Rectal smooth muscle tissue (tissue), 1 donor: ENCODE data around the gene CACNA2D2.

Experiments
- H3K27ac ChIP-seq: one replicate; pipeline ENCODE4 v1.7.0; 2013; ENCODE audit warnings: low read depth, low read length, inconsistent platforms
- H3K27me3 ChIP-seq: one replicate; pipeline ENCODE4 v1.7.0; 2013; ENCODE audit warnings: low read length; ENCODE audit not compliant: control insufficient read depth, insufficient read depth
- H3K36me3 ChIP-seq: one replicate; pipeline ENCODE4 v1.7.0; 2013; ENCODE audit warnings: low read length; ENCODE audit not compliant: control insufficient read depth, insufficient read depth
- H3K4me1 ChIP-seq: one replicate; pipeline ENCODE4 v1.7.0; 2013; ENCODE audit warnings: low read length; ENCODE audit not compliant: control insufficient read depth, insufficient read depth
- H3K4me3 ChIP-seq: one replicate; pipeline ENCODE4 v1.7.0; 2013; ENCODE audit warnings: low read length
- H3K9ac ChIP-seq: one replicate; pipeline ENCODE4 v1.7.0; 2013; ENCODE audit warnings: low read length

CACNA2D2 gene

DNA sequence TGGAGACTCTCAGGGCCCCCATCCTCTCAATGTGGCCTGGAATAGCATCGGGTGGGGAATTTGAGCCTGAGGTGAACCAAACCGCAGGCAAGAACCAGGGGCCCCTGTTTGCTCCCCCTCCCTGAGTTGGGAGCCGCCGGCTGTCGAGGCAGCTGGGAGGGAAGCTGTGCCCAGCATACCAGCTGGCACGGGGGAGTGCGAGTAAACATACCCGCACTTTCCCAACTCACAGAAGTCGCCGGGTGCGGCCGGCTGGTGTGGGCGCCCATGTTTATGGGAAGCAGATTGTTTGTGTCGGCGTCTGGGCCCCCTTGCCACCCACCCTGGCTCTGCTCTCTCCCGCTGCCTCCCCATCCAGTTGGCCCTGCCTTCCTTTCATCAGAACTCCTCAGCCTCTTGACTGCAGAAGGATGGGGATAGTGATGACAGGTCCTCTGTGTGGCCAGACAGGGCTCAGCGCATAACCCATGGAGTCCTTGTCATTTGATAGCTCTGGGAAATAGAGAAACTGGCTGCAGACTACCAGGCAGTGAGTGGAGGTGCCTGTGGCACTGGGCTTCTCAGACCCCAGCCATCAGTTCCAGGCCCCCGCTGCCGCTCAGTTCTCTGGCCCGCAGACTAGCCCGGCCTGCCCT is 60.4 kb downstream of the CACNA2D2 start:
- Histone ChIP-seq H3K4me1 (no peaks in the 10 kb centered on the region), H3K36me3 (no peaks in the 10 kb centered on the region), H3K27ac (no peak overlapping the region), H3K4me3 (no peak overlapping the region), H3K27me3 (no peaks in the 10 kb centered on the region), H3K9ac (no peak overlapping the region)

DNA sequence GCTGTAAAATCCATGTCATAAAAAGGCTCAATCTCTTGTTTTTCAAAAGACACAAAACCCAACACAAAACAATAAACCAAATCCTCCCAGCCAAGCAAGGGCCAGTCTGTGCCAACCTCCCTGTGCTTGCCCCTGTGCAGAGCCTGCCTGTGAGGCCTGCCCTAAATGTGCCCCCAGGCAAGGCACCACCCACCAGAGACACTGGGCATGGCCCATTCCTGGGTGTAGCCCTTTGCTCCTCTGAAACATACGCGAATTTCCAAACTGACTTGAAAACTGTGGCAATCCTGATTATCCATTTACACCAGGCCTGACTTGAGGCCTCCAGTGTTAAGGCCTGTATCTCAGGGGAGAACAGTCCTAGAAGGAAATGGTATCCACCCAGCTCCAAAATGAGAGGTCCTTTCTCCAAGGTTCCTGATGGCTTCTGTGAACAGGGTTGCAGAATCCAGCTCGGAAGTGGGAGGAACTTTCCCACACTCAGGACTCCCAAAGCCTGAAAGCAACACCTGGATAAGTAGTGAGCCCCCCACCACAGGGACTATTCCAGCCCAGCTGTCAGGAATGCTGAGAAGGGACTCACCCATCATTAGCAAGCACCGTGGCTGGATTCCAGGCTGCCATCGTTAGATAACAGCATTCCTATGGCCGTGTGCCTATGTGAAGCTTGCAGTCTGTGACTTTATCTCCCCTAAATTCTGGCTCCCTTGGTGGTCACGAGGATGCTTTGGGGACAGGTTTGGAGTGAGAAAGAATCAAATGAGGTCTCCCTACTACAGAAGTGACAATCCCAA is 61.8 kb downstream of the CACNA2D2 start:
- H3K9ac ChIP-seq, result no peak overlapping the region
- no peak overlapping the region for H3K27ac ChIP-seq
- H3K4me1 ChIP-seq, result no peaks in the 10 kb centered on the region
- H3K4me3 ChIP-seq, result no peak overlapping the region
- H3K27me3 ChIP-seq, result no peaks in the 10 kb centered on the region
- H3K36me3 ChIP-seq, result no peaks in the 10 kb centered on the region

DNA sequence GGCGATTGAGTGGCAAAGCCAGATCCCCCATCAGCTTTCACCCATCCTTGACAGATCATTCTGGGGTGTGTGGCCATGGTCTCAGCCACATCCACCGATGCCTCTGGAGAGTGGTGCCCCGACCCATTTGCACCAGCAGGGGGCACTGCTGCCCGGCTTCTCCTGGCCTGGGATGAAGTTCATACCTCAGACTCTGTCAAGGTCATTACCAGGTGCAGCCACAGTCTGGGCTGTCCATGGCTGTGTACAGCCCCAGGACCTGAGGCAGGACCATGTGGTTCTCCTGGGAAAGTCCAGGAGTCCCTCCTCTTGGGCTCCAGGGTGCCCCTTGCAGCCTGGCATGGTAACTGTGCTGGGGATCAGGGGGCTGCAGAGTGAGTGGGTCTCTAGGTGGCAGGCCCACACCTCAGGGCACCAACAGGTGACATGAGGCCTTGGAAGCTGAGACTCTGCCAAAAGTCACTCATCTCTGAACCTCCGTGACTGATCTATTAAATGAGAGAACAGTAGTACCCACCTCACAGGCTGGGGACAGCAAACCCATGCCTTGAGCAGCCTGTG is 67.2 kb downstream of the CACNA2D2 start:
- Histone ChIP-seq H3K27me3 (no peaks in the 10 kb centered on the region), H3K36me3 (no peaks in the 10 kb centered on the region), H3K27ac (no peak overlapping the region), H3K9ac (no peak overlapping the region), H3K4me3 (no peak overlapping the region), H3K4me1 (no peaks in the 10 kb centered on the region)

DNA sequence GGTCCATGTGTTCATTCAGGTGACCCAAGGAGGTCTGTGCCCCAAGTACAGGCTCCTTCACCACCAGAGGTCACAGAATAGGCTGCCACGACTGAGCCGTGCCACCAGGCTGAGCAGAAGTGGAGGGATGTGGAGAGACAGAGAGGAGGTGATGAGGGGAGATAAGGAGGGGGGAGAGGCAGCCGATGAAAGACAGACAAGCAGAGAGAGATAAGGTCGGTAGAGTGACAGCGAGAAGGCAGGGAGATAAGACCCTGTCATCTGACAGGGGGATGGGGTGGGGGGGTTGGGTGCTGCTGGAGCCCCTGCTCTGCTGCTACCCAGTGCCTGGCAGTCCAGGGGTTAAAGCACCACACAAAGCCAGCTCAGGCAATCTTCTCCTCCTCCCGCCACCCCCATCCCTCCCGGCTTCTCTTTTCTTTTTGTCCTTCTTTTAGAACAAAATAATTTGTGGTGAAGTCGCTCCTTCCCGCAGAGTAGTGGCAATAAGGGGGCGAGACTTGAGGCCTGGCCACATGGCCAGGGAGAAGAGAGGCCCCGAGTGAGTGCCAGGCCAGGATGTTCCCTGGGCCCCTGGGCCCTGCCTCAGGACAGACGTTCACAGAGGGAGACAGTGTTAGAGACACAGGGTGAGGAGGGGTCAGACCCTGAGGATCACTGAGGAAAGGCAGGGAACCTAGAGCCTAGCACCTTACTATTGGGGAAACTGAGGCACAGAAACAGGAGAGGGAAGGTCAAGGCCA is 67.9 kb downstream of the CACNA2D2 start:
- no peak overlapping the region for H3K27ac ChIP-seq

DNA sequence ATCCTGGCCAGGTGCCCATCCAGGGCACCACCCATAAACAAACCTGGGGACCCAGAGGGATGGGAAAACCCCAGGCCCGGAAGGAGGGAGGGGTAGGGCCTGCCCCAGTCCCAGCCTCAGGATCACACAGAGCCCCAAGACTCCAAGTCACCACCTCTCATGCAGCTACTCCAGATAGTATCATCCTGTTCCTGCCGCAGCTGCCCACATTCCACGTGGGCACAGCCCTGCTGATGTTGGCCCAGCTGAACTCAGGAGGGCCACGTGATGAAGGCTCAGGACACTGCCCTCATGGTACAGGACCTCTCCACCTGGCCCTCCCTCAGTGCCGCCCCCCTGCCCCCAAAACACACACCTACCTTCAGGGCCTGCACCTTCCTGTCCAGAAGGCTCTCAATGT is 69.5 kb downstream of the CACNA2D2 start:
- Histone ChIP-seq H3K36me3 (no peaks in the 10 kb centered on the region), H3K9ac (no peak overlapping the region), H3K27ac (no peak overlapping the region), H3K4me3 (no peak overlapping the region), H3K27me3 (no peaks in the 10 kb centered on the region), H3K4me1 (no peaks in the 10 kb centered on the region)

More for the DNA sequence above, 67.9 kb downstream of the CACNA2D2 start:
- Histone ChIP-seq H3K4me3 (no peak overlapping the region), H3K9ac (no peak overlapping the region), H3K36me3 (no peaks in the 10 kb centered on the region), H3K4me1 (no peaks in the 10 kb centered on the region), H3K27me3 (no peaks in the 10 kb centered on the region)

GRCh38 chr3:50430950-50431435 is 72.4 kb downstream of the CACNA2D2 start:
- H3K27ac ChIP-seq, result no peak overlapping the region
- H3K4me3 ChIP-seq, result no peak overlapping the region

DNA sequence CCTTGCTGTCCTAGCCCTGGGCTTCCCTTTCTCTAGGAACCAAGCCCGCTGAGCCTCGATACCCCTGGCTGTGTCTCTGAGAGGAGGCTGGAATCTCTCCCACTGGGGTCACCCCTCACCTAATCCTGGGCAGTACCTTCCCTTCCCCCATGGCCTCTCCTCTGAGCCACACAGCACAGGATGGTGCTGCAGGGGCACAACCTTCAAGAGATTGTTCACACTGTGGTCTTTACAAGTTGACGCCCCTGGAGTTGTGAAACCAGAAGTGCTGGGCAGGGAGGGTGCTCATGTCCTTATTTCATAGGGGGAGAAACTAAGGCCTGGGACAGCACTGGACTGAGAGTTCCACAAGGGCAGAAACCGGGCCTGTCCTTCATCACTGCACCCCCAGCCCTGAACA is 73.2 kb downstream of the CACNA2D2 start:
- H3K4me3 ChIP-seq, result no peak overlapping the region
- no peak overlapping the region for H3K27ac ChIP-seq
- no peaks in the 10 kb centered on the region for H3K27me3 ChIP-seq
- H3K4me1 ChIP-seq, result no peaks in the 10 kb centered on the region
- no peak overlapping the region for H3K9ac ChIP-seq
- no peaks in the 10 kb centered on the region for H3K36me3 ChIP-seq

More at GRCh38 chr3:50430950-50431435, 72.4 kb downstream of the CACNA2D2 start:
- Histone ChIP-seq H3K27me3 (no peaks in the 10 kb centered on the region), H3K36me3 (no peaks in the 10 kb centered on the region), H3K4me1 (no peaks in the 10 kb centered on the region), H3K9ac (no peak overlapping the region)

- no peaks in the 10 kb centered on the region for H3K27me3 ChIP-seq
- H3K27ac ChIP-seq, result no peak overlapping the region
- H3K9ac ChIP-seq, result no peak overlapping the region
- no peaks in the 10 kb centered on the region for H3K4me1 ChIP-seq
- H3K36me3 ChIP-seq, result no peaks in the 10 kb centered on the region
- H3K4me3 ChIP-seq, result no peak overlapping the region
These were observed 75.3 kb downstream of the CACNA2D2 start for GRCh38 chr3:50428007-50428633.

DNA sequence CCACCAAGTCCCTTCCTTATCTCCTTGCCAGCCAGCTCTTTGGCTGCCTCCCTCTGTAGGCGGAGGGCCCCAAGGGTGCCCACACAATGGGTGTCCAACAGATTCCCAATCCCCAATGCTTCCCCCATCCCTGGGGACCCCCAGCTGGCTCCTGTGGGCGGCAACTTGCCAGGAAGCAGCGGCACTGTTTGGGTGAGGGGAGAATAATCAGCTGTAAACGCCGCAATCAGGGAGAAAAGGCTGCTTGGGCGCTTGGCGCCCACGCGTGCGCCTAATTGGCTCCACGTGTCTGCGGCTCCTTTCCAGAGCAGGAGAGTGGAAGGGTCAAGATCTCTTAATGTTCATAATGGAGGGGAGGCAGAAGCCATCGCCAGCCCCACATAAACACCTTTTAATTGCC is 76.2 kb downstream of the CACNA2D2 start:
- no peak overlapping the region for H3K9ac ChIP-seq
- no peak overlapping the region for H3K27ac ChIP-seq
- no peaks in the 10 kb centered on the region for H3K27me3 ChIP-seq
- no peaks in the 10 kb centered on the region for H3K4me1 ChIP-seq
- H3K4me3 ChIP-seq, result no peak overlapping the region
- H3K36me3 ChIP-seq, result no peaks in the 10 kb centered on the region

DNA sequence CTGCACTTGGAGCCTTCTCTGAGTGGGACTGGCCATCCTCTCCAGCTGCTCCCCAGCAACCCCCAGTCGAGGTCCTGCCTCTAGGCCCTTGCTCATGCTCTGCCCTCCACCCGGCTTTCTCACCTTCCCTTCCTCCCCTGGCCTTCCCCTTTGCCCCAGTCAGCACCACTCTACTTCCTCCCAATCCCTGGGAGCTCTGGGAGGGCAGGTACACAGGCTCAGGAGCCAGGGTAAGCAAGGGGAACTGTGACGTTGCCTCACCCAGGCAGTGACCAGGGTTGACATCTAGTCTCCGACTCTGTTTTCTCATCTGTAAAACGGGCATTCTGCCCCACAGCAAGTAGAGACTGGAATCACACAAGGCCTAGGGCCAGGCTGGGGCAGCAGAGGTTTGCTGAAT is 77.5 kb downstream of the CACNA2D2 start:
- Histone ChIP-seq H3K4me1 (no peaks in the 10 kb centered on the region), H3K4me3 (no peak overlapping the region), H3K9ac (no peak overlapping the region), H3K27me3 (no peaks in the 10 kb centered on the region), H3K27ac (no peak overlapping the region), H3K36me3 (no peaks in the 10 kb centered on the region)

DNA sequence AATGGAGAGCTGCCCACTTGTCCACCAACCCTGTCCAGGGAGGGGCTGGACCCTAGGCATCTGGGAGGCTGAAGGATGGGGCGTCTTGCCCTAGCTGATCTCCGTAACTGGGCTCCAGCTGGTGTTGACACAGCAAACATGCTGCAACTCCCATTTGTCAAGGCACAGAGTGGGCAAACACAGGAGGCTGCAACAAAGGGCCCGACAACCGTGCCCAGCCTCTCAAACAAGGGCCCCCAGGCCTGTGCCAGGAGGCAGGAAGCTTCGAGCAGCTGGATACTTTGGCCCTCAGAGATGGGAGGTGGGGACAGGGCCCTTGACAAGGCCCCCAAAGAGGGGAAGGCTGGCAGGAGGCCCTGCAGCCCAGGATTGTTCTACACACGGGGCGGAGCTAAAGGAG is 79.9 kb downstream of the CACNA2D2 start:
- Histone ChIP-seq H3K4me1 (no peaks in the 10 kb centered on the region), H3K27ac (no peak overlapping the region), H3K4me3 (no peak overlapping the region), H3K9ac (no peak overlapping the region), H3K27me3 (no peaks in the 10 kb centered on the region), H3K36me3 (no peaks in the 10 kb centered on the region)

- Histone ChIP-seq H3K36me3 (no peaks in the 10 kb centered on the region), H3K27me3 (no peaks in the 10 kb centered on the region), H3K27ac (no peak overlapping the region), H3K9ac (no peak overlapping the region), H3K4me1 (no peaks in the 10 kb centered on the region), H3K4me3 (no peak overlapping the region)
These were observed 81.3 kb downstream of the CACNA2D2 start for GRCh38 chr3:50422153-50422552.
